Measurements from ENCODE around the gene PLEKHH2.

PLEKHH2 gene

DNA sequence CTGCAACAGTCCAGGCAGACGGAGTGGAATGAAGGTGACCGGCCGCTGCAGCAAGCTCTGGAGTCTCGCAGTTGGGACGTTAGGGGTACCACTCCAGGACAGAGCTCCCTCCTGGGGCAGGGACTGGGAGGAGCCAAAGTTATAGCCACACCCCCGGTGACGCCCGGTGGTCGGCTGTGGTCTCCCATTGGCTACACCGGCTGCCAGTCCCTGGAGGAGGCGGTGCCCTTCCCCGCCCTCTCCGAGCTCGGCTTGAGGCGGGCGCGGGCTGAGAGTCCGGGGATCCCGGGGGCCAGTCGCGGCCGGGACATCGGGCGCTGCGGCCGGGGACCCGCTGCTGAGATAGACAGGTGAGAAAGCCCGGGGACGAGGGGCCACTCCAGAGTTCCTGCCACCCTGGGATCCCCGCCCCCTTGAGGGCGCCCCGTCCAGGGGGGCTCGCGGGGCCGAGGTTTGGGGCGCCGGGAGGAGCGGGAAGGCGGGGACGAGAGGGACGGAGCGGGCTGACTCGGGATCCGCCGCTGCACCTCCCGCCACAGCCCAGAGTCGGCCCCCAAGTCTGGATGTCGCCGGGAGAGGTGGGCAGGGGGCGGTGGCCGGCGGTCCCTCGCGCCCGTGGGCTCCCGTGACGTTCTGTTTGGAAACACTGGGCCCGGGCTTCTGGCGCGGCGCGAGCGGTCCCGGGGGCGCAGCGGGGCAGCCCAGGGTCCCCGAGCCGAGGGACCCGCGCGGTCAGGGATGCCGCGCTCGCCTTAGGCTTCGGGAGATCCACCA lies at the start of gene PLEKHH2:
PLEKHH2 (plus strand) TSS at position 231 of the 774 bp plus-strand sequence. CDS start 7,414 bp downstream, outside the sequence.
- no peak for TF ChIP-seq GATA2 (IDR thresholded peaks at IDR 0.05; ENCODE audit: low read depth, low read length)
- TF ChIP-seq GATA3 (IDR thresholded peaks at IDR 0.05; ENCODE audit: low read depth, low read length), result no peak

DNA sequence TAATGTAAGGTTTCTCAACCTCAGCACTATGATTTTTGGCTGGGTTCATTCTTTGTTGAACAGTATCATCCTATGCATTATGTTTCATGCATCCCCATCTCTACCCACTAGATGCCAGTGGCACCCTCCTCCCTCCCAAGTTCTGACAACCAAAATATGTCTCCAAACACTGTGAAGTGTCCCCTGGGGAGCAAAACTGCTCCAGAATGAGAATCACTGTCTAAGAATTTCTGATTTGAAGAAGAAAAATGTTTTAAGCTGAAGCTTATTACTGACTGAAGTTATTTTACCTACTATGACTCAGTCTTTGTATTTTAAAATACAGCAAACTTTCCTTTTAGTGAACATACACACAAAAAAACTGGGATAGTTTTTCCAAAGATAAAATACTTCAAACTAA lies 44.6 kb upstream of the PLEKHH2 start:
- TF ChIP-seq GATA2 (IDR thresholded peaks at IDR 0.05; ENCODE audit: low read depth, low read length) (no peak), GATA3 (IDR thresholded peaks at IDR 0.05; ENCODE audit: low read depth, low read length) (no peak)

DNA sequence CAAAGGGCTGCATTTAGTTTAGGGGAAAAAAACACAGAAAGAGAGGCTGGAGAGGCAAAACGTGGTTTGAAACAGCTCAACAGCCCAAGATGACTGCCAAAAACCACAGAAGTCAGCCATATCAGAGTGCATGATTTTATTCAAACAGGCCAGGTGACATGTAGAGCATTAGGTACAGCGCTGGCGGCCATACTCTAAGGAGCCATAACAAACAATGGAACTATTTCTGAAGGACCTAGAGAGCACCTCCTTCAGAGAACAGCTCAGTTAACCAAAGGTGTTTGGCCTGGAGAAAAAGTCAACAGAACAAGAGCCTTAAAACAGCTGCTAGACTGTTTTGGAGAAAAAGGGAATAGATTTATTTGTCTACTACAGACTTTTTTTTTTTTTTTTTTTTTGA lies 43.8 kb upstream of the PLEKHH2 start:
- TF ChIP-seq GATA2 (IDR thresholded peaks at IDR 0.05; ENCODE audit: low read depth, low read length) (no peak), GATA3 (IDR thresholded peaks at IDR 0.05; ENCODE audit: low read depth, low read length) (no peak)

DNA sequence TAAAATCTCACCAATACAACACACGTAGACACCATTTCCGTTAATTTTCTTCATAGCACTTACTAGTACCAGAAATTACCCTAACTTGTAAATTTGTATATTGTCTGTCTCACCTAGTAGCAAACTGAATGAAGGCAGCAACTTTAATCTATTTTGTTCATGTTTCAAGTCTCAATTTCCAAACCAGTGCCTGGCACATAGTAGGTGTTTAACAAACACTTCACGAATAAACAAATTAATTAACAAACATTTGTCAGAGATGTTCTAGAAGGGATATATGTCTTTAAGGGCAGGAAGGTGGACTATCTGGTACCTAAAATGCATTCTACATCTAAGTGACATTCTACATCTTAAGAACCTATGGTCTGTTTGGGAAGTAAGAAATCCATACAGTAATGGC lies 42.2 kb upstream of the PLEKHH2 start:
- TF ChIP-seq GATA2 (IDR thresholded peaks at IDR 0.05; ENCODE audit: low read depth, low read length) (no peak), GATA3 (IDR thresholded peaks at IDR 0.05; ENCODE audit: low read depth, low read length) (no peak)

DNA sequence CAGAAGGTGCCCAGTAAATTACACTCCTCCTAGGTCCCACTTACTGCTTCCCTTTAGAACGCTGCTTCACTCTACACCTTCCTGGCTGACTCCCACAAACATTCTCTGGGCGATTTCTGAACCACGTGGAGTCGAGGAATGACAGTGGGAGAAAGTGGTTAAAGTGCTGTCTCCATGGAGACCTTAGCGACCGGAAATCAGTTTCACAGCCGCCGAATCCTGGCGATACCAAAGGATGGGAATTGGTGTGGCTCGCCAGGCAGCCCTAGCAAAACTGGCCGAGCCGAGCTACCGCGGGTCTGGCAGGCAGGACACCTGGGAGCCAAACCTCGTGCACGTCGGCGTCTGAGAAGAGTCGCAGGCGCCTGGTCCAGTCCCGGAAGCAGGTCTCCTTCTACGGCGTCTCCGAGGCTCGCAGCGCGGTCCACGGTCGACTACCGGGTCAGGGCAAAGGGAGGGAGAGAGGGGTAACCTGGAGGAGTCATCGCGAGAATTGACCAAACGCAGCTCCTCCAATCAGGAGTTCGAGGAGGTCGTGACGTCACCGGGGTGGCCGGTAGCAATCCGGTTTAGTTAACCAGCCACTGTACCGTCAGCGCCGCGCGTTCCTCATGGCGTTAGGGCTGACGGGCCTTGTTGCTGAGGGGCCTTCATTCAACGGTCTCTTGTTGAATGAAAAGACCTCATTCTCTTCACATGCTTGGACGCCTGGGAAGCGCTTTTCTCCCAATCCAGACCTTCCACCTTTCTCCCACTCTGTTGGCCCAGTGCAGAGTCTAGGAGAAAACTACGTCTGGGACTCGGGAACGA lies 41.3 kb upstream of the PLEKHH2 start, which contains the start of gene THADA:
THADA (minus strand) TSS at position 436 of the 810 bp plus-strand sequence. CDS start 3,646 bp downstream, outside the sequence.
- TF ChIP-seq GATA2 (IDR thresholded peaks at IDR 0.05; ENCODE audit: low read depth, low read length), result peak; percentile 14; the same call in 1 of the 2 replicates
- no peak for TF ChIP-seq GATA3 (IDR thresholded peaks at IDR 0.05; ENCODE audit: low read depth, low read length)

DNA sequence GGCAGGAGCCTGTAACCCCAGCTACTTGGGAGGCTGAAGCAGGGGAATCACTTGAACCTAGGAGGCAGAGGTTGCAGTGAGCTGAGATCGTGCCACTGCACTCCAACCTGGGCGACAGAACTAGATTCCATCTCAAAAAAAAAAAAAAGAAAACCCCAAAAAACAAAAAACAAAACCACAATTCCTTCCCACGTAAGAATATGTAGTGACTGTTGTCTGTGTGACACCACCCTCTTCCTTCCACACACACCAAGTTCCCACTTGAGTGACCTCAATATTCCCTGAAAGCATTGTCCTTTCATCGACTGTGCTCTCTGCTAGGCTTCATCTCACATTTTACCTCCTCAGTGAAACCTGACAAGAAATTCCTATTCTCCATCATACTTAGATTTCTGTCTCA lies 32.4 kb upstream of the PLEKHH2 start:
- TF ChIP-seq GATA3 (IDR thresholded peaks at IDR 0.05; ENCODE audit: low read depth, low read length), result no peak
- TF ChIP-seq GATA2 (IDR thresholded peaks at IDR 0.05; ENCODE audit: low read depth, low read length), result no peak

DNA sequence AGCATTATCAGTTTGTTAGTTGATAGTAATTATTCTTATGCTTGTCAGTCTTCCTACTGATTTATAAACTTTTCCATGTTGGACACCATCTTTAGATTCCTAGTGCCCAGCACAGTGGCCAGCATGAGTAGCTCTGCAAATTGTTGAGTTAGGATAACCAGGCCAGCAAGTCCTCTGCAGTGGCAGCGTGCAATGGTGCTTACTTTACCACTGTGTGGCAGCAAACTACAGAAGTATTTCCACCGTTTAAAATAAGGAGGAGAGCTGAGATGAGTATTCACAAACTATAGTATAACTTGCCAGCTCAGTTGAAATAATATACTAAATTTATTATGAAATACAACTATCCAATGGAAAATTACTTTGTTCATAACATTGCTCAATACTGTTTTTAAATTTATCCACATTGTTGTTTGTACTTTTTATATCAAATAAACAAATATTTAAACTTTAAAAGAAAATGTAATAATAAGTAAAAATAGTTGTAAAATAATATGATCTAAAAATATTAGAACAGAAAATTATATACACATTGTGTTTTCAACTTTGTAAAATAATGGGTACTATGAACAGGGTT lies 31.9 kb upstream of the PLEKHH2 start:
- TF ChIP-seq GATA2 (IDR thresholded peaks at IDR 0.05; ENCODE audit: low read depth, low read length) (no peak), GATA3 (IDR thresholded peaks at IDR 0.05; ENCODE audit: low read depth, low read length) (no peak)

DNA sequence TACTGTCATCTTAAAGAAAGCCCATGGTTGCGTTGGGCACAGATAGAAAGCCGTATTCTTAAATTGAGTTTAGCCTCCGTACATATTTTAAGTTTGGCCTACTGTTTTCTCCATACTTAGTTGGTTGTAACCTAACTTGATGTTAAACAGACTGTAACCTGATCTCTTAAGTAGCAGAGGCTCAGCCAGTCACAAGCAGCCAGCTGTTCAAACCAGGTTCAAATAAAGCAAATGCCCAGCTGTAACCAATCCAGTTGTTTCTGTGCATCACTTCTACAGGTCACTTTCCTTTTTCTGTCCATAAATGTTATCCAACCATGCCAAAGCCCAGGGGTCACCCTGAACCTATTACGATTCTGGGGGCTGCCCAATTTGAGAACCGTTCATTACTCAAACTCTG lies 31.2 kb upstream of the PLEKHH2 start:
- TF ChIP-seq GATA2 (IDR thresholded peaks at IDR 0.05; ENCODE audit: low read depth, low read length) (no peak), GATA3 (IDR thresholded peaks at IDR 0.05; ENCODE audit: low read depth, low read length) (no peak)

DNA sequence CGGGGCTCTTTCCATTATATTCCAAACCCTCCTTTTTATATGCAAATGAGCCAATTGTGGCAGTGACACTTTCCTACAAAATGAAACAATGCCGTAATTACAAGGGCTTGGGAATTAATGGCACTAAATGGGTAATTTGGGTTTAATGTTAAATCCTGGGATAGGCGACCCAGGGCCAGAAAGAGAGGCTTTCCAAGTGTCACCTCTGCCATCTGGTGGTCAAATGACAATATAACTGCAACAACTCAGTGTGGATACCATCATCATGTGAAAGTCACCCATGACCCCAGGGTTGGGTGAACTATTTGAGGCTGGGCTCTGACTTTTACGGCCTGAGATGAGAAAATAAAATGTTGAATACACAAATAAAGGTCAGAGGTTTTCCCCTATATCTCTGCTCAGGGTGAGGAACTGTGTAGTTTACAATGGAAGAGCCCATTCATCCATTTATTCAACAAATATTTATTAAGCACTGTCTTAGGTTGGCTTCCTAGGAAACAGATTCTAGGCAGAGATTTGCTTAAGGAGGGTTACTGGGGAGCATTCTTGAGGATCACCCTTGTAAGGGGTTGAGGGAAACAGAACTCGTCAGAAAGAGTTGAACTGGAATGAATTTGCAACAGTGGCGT lies 27.7 kb upstream of the PLEKHH2 start:
- no peak for TF ChIP-seq GATA2 (IDR thresholded peaks at IDR 0.05; ENCODE audit: low read depth, low read length)
- TF ChIP-seq GATA3 (IDR thresholded peaks at IDR 0.05; ENCODE audit: low read depth, low read length), result no peak

DNA sequence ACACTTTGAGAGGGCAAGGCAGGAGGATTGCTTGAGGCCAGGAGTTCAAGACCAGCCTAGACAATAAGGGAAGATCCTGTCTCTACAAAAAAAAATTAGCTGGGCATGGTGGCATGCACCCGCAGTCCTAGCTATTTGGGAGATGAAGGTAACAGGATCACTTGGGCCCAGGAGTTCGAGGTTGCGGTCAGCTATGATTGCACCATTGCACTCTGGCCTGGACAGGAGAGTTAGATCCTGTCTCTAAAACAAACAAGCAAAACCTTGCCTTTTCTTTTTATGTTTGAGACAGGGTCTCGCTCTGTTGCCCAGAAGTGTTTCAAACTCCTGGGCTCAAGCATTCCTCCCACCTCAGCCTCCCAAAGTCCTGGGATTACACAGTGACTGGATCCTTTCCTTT lies 26.7 kb upstream of the PLEKHH2 start:
- no peak for TF ChIP-seq GATA3 (IDR thresholded peaks at IDR 0.05; ENCODE audit: low read depth, low read length)
- TF ChIP-seq GATA2 (IDR thresholded peaks at IDR 0.05; ENCODE audit: low read depth, low read length), result no peak

DNA sequence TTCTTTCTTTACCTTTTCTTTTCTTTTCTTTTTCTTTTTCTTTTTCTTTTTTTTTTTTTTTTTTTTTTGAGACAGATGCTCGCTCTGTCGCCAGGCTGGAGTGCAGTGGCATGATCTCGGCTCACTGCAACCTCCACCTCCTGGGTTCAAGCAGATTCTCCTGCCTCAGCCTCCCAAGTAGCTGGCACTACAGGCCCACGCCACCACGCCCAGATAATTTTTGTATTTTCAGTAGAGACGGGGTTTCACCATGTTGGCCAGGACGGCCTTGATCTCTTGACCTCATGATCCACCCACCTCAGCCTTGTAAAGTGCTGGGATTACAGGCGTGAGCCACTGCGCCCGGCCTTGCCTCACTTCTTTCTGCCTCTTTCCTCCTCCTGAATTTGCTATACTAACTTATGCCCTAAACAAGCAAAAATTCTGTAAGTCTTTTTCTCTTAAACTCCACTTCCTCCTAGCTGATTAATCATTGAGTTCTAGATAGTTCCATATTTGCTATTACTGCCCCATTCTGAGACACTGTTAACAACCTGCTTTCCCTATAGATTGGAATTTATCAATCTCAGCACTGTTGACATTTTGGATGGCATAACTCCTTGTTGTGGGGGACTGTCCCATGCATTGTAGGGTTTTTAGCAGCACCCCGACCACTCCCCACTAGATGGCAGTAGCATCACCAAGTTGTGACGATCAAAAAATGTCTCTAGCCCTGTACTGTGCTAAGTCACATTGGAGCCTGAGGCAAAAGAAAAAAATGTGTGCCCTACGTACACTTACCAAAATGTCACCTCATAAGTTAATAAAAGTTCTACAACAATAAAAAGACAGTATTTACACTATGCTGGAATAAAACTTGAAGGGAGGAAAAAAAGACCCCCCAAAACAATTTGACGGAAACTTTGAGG lies 24.8 kb upstream of the PLEKHH2 start:
- TF ChIP-seq GATA2 (IDR thresholded peaks at IDR 0.05; ENCODE audit: low read depth, low read length), result no peak
- TF ChIP-seq GATA3 (IDR thresholded peaks at IDR 0.05; ENCODE audit: low read depth, low read length), result no peak

DNA sequence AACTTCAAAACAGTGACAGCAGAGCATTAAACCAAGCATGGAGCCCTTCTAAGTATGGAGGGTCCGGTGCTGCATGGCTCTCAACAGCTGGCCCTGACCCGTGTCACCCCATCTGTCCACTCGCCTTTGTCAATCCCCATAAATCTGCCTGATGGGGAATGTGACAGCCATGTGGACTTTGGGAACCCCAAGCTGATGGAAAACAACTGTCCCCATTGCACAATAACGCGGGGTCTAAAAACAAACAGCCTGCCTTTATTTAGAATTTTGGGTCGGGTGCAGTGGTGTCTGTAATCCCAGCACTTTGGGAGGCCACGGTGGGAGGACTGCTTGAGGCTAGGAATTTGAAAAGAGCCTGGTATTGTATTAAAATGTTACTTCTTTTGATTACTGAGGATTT lies 24.1 kb upstream of the PLEKHH2 start:
- TF ChIP-seq GATA2 (IDR thresholded peaks at IDR 0.05; ENCODE audit: low read depth, low read length) (no peak), GATA3 (IDR thresholded peaks at IDR 0.05; ENCODE audit: low read depth, low read length) (no peak)
